OCI-LY7 (cell line): Measurements from ENCODE around the gene INS. TPM values are rescaled to one million over a fixed set of nuclear protein-coding genes. Genes with fewer than 3 reads are reported as not detected.

Experiments used
- BruUV-seq: library from RNA; stranded (reverse); fragments of 400-500 nt; replicated peaks from 2 replicates; lab custom pipeline; 2021; lab: Mats Ljungman, UMichigan
- CTCF ChIA-PET: fragments of 300-600 bp; sonication (Branson Sonifier 250); formaldehyde crosslinking; loops from one replicate; lab custom pipeline; 2022; ENCODE audit warnings: antibody characterized with exemption; ENCODE audit not compliant: unreplicated experiment; lab: Charles Lee
- POLR2A ChIA-PET: fragments of 300-600 bp; sonication (Branson Sonifier 250); formaldehyde crosslinking; loops from one replicate; lab custom pipeline; 2022; ENCODE audit warnings: antibody characterized with exemption; lab: Charles Lee
- DNase-seq: peaks from one replicate; pipeline ENCODE4 v3.0.0-alpha.2; 2015; ENCODE audit warnings: low spot score
- H2AFZ ChIP-seq: fragments of 200-600 bp; sonication (generic), shearing (Covaris generic); 2 replicates; pipeline ENCODE4 v1.6.1; 2014; ENCODE audit warnings: mild to moderate bottlenecking, antibody characterized with exemption, low read length, moderate library complexity
- H3K27ac ChIP-seq: fragments of 200-600 bp; sonication (generic); 2 replicates; pipeline ENCODE4 v1.5.1; 2014; ENCODE audit warnings: mixed run types, low read depth, mild to moderate bottlenecking, moderate library complexity, low read length, inconsistent platforms; ENCODE audit not compliant: poor library complexity, severe bottlenecking
- H3K36me3 ChIP-seq: fragments of 200-600 bp; sonication (generic); 2 replicates; pipeline ENCODE4 v1.6.1; 2014; ENCODE audit warnings: mild to moderate bottlenecking, antibody characterized with exemption, low read length, moderate library complexity, mixed read lengths; ENCODE audit not compliant: insufficient read depth
- H3K4me1 ChIP-seq: fragments of 200-600 bp; sonication (generic); 2 replicates; pipeline ENCODE4 v1.5.1; 2014; ENCODE audit warnings: mild to moderate bottlenecking, low read length; ENCODE audit not compliant: insufficient read depth, poor library complexity, severe bottlenecking
- H3K4me2 ChIP-seq: fragments of 200-600 bp; sonication (generic); 2 replicates; pipeline ENCODE4 v1.6.1; 2014; ENCODE audit warnings: mild to moderate bottlenecking, low read length
- H3K4me3 ChIP-seq: fragments of 200-600 bp; sonication (generic); 2 replicates; pipeline ENCODE4 v1.5.1; 2014; ENCODE audit warnings: mild to moderate bottlenecking, low read depth, low read length; ENCODE audit not compliant: poor library complexity, severe bottlenecking
- H3K79me2 ChIP-seq: fragments of 200-600 bp; sonication (generic); 2 replicates; pipeline ENCODE4 v1.6.1; 2016; ENCODE audit warnings: low read depth, mild to moderate bottlenecking, low read length, moderate library complexity, mixed read lengths; ENCODE audit not compliant: insufficient read depth
- H3K9me2 ChIP-seq: fragments of 200-600 bp; sonication (generic); 2 replicates; pipeline ENCODE4 v1.6.1; 2016; ENCODE audit warnings: mild to moderate bottlenecking, low read length, mixed read lengths; ENCODE audit not compliant: insufficient read depth
- H3K9me3 ChIP-seq: fragments of 200-600 bp; sonication (generic); 2 replicates; pipeline ENCODE4 v1.6.1; 2014; ENCODE audit warnings: mild to moderate bottlenecking, mixed run types, low read length, mixed read lengths
- H4K20me1 ChIP-seq: fragments of 200-600 bp; sonication (generic); 2 replicates; pipeline ENCODE4 v1.6.1; 2014; ENCODE audit warnings: mild to moderate bottlenecking, antibody characterized with exemption, low read length, moderate library complexity, mixed read lengths; ENCODE audit not compliant: insufficient read depth
- CTCF ChIP-seq: fragments of 200-600 bp; sonication (generic); conservative IDR thresholded peaks from 2 replicates; pipeline ENCODE4 v1.5.1; 2014; ENCODE audit warnings: mild to moderate bottlenecking, antibody characterized with exemption, low read length, moderate library complexity, mixed read lengths
- EZH2phosphoT487 ChIP-seq: fragments of 200-600 bp; sonication (generic); IDR thresholded peaks from 2 replicates; pipeline ENCODE4 v1.6.1; 2018; ENCODE audit warnings: low read depth, borderline replicate concordance, mild to moderate bottlenecking, mixed run types, antibody characterized with exemption, low read length, moderate library complexity, mixed read lengths
- intact Hi-C: fragments of 100-400 bp; cut with micrococcal nuclease; formaldehyde crosslinking; loops from one replicate; pipeline ENCODE4 v1.10.0; 2022; ENCODE audit not compliant: unreplicated experiment
- total RNA-seq, 2 experiments: library from RNA; depleted of rRNA in 1 of 2; stranded (reverse); fragments of >200 nt in 1 of 2; shearing (Covaris generic) in 1 of 2; gene quantifications; 2 replicates each; pipeline ENCODE4 v1.2.3, GENCODE V29; 2014 to 2022

INS gene
- total RNA-seq, 2 experiments from 2014 or later: not detected

GRCh38 chr11:2186669-2187279, 25.8 kb upstream of the INS start:
- TF ChIP-seq CTCF (peak; percentile 71), EZH2phosphoT487 (no peak)
- no peak overlapping the region for H3K4me3 ChIP-seq
- no peak overlapping the region for H3K27ac ChIP-seq
- no peak overlapping the region for H2AFZ ChIP-seq
- CTCF ChIA-PET: no interaction called here
- peak; percentile 62 for DNase-seq
- no peak overlapping the region for H3K4me2 ChIP-seq
- no peaks in the 10 kb centered on the region for H4K20me1 ChIP-seq
- BruUV-seq: no TSS peak
- POLR2A ChIA-PET: no interaction called here
- intact Hi-C loops: no loop called here
- H3K79me2 ChIP-seq: no peaks in the 10 kb centered on the region
- H3K4me1 ChIP-seq: no peaks in the 10 kb centered on the region
- no peaks in the 10 kb centered on the region for H3K36me3 ChIP-seq
- no peaks in the 10 kb centered on the region for H3K9me2 ChIP-seq
- no peaks in the 10 kb centered on the region for H3K9me3 ChIP-seq

GRCh38 chr11:2185324-2186085, 24.5 kb upstream of the INS start:
- DNase-seq: no peak
- H3K4me2 ChIP-seq: no peak overlapping the region
- no peaks in the 10 kb centered on the region for H3K79me2 ChIP-seq
- BruUV-seq: no TSS peak
- no peak overlapping the region for H2AFZ ChIP-seq
- H3K4me1 ChIP-seq: no peaks in the 10 kb centered on the region
- TF ChIP-seq CTCF (no peak), EZH2phosphoT487 (no peak)
- ChIA-PET POLR2A (no interaction called here), CTCF (no interaction called here)
- H3K36me3 ChIP-seq: no peaks in the 10 kb centered on the region
- no peaks in the 10 kb centered on the region for H3K9me3 ChIP-seq
- H3K27ac ChIP-seq: no peak overlapping the region
- intact Hi-C loops: no loop called here
- H3K9me2 ChIP-seq: no peaks in the 10 kb centered on the region
- no peaks in the 10 kb centered on the region for H4K20me1 ChIP-seq
- H3K4me3 ChIP-seq: no peak overlapping the region
